HepG2 (cell line): Measurements from ENCODE around the gene PNMA6F. TPM values are rescaled to one million over a fixed set of nuclear protein-coding genes. Genes with fewer than 3 reads are reported as not detected.
A peak's percentile ranks its signal among the peaks of the same experiment; 100 is the strongest.

Experiments used
- ATAC-seq: fragments of 200-7000 bp; cut with Tn5 transposase; 3 replicates; pipeline ENCODE4 v1.9.1; 2020; ENCODE audit warnings: mild to moderate bottlenecking, moderate library complexity
- BruUV-seq: library from RNA; stranded (reverse); fragments of 400-500 nt; replicated peaks from 2 replicates; lab custom pipeline; 2021; lab: Mats Ljungman, UMichigan
- CTCF ChIA-PET: fragments of 300-600 bp; formaldehyde crosslinking; extraction: SDS; loops from one replicate; lab custom pipeline; 2021; ENCODE audit warnings: low total read pairs, inconsistent platforms, low intra/inter-chr PET ratio; lab: Yijun Ruan, JAX
- POLR2A ChIA-PET: fragments of 350-600 bp; sonication (Branson Sonifier 250); formaldehyde crosslinking; loops from one replicate; lab custom pipeline; 2020; ENCODE audit warnings: antibody characterized with exemption, inconsistent platforms; lab: Yijun Ruan, JAX
- DNase-seq: peaks from one replicate; pipeline ENCODE4 v3.0.0-alpha.2; 2015; ENCODE audit warnings: low spot score
- FAIRE-seq: peaks from 3 replicates; lab custom pipeline; 2011; peaks lifted over from hg19 to GRCh38; lab: Jason Lieb, UNC
- H2AFZ ChIP-seq: one replicate; pipeline ENCODE4 v1.6.1; 2011; ENCODE audit warnings: low read length, inconsistent platforms
- H3K27ac ChIP-seq: fragments of 300-600 bp; 3 replicates; pipeline ENCODE4 v1.8.0; 2011; ENCODE audit warnings: mixed run types, mild to moderate bottlenecking, mixed read lengths, low read length, inconsistent platforms; ENCODE audit not compliant: insufficient read depth; ENCODE audit errors: extremely low read length
- H3K27me3 ChIP-seq, 2 experiments: fragments of 200-600 bp in 1 of 2; 2 replicates in 1 of 2; 3 replicates in 1 of 2; pipeline versions ENCODE4 v1.6.0 to v1.8.0; 2011; ENCODE audit warnings: low read length in 2 of 2, mild to moderate bottlenecking in 2 of 2, moderate library complexity in 2 of 2, inconsistent platforms in 1 of 2; ENCODE audit not compliant: insufficient read depth in 2 of 2, control insufficient read depth in 1 of 2
- H3K36me3 ChIP-seq, 2 experiments: fragments of 200-600 bp in 1 of 2; replicated peaks in 1 of 2; 2 replicates in 1 of 2; 3 replicates in 1 of 2; pipeline versions ENCODE4 v1.5.1 to v1.8.0; 2011; ENCODE audit warnings: low read length in 2 of 2, inconsistent platforms in 1 of 2; ENCODE audit not compliant: insufficient read depth in 2 of 2, control insufficient read depth in 1 of 2
- H3K4me1 ChIP-seq: 2 replicates; pipeline ENCODE4 v1.5.1; 2012; ENCODE audit warnings: low read length, inconsistent platforms; ENCODE audit not compliant: insufficient read depth
- H3K4me2 ChIP-seq: 2 replicates; pipeline ENCODE4 v1.6.0; 2011; ENCODE audit warnings: low read depth, low read length, inconsistent platforms
- H3K4me3 ChIP-seq, 3 experiments: fragments of 200-600 bp in 1 of 3; sonication (generic), shearing (Covaris generic) in 1 of 3; replicated peaks in 1 of 3; 2 replicates each; pipeline ENCODE4 v1.5.1; 2011 to 2016; ENCODE audit warnings: low read length in 3 of 3, inconsistent platforms in 2 of 3, low read depth in 2 of 3, mild to moderate bottlenecking in 2 of 3, control low read depth in 1 of 3, mixed read lengths in 1 of 3; ENCODE audit not compliant: insufficient read depth in 1 of 3
- H3K79me2 ChIP-seq: one replicate; pipeline ENCODE4 v1.6.1; 2011; ENCODE audit warnings: low read length, inconsistent platforms; ENCODE audit not compliant: insufficient read depth
- H3K9ac ChIP-seq: 2 replicates; pipeline ENCODE4 v1.6.0; 2011; ENCODE audit warnings: mild to moderate bottlenecking, low read depth, low read length, inconsistent platforms; ENCODE audit not compliant: insufficient read depth
- H3K9me3 ChIP-seq: 2 replicates; pipeline ENCODE4 v1.5.1; 2012; ENCODE audit warnings: mild to moderate bottlenecking, low read length
- H4K20me1 ChIP-seq: 2 replicates; pipeline ENCODE4 v1.6.0; 2011; ENCODE audit warnings: inconsistent platforms, mild to moderate bottlenecking, low read length, moderate library complexity; ENCODE audit not compliant: insufficient read depth
- MAX ChIP-seq: IDR thresholded peaks from 2 replicates; pipeline ENCODE4 v1.6.1; 2012; ENCODE audit warnings: inconsistent platforms
- MLX ChIP-seq: IDR thresholded peaks from 2 replicates; pipeline ENCODE4 v1.6.1; 2016
- MTA3 ChIP-seq: sonication (generic); formaldehyde crosslinking; IDR thresholded peaks from 2 replicates; pipeline ENCODE4 v1.4.0; 2020; ENCODE audit warnings: missing genetic modification reagents
- NFKB2 ChIP-seq: sonication (generic); formaldehyde crosslinking; IDR thresholded peaks from 2 replicates; pipeline ENCODE4 v1.4.0; 2020; ENCODE audit warnings: missing genetic modification reagents, borderline replicate concordance
- NPAS2 ChIP-seq: sonication (generic); formaldehyde crosslinking; IDR thresholded peaks from 2 replicates; pipeline ENCODE4 v1.8.0; 2022; ENCODE audit warnings: mild to moderate bottlenecking, missing genetic modification reagents, borderline replicate concordance
- SRY ChIP-seq: sonication (generic); formaldehyde crosslinking; IDR thresholded peaks from 2 replicates; pipeline ENCODE4 v1.8.0; 2022; ENCODE audit warnings: mild to moderate bottlenecking, missing genetic modification reagents
- TBX3 ChIP-seq: fragments of 450-650 bp; IDR thresholded peaks from 2 replicates; pipeline ENCODE4 v1.6.1; 2017; ENCODE audit warnings: antibody characterized with exemption, mild to moderate bottlenecking, inconsistent platforms, borderline replicate concordance
- THAP11 ChIP-seq: IDR thresholded peaks from 2 replicates; pipeline ENCODE4 v1.6.1; 2016; ENCODE audit warnings: missing biosample characterization, missing genetic modification reagents
- ZMYM4 ChIP-seq: sonication (generic); formaldehyde crosslinking; IDR thresholded peaks from 2 replicates; pipeline ENCODE4 v1.8.1; 2023; ENCODE audit warnings: mild to moderate bottlenecking, missing genetic modification reagents
- ZNF550 ChIP-seq: sonication (generic); formaldehyde crosslinking; IDR thresholded peaks from 2 replicates; pipeline ENCODE4 v1.4.0; 2020; ENCODE audit warnings: mild to moderate bottlenecking, missing genetic modification reagents, borderline replicate concordance
- ZNF687 ChIP-seq: sonication (generic); formaldehyde crosslinking; IDR thresholded peaks from 2 replicates; pipeline ENCODE4 v1.5.1; 2020; ENCODE audit warnings: mild to moderate bottlenecking, missing genetic modification reagents, moderate library complexity
- ZNF724P ChIP-seq: sonication (generic); formaldehyde crosslinking; IDR thresholded peaks from 2 replicates; pipeline ENCODE4 v1.8.0; 2022; ENCODE audit warnings: missing genetic modification reagents, borderline replicate concordance
- ZNF761 ChIP-seq: sonication (generic); formaldehyde crosslinking; conservative IDR thresholded peaks from 2 replicates; pipeline ENCODE4 v1.4.0; 2020; ENCODE audit warnings: mild to moderate bottlenecking, missing genetic modification reagents
- whole genome bisulfite sequencing: methylation state at CpG from one replicate; pipeline ENCODE4 v1.1.6; 2017; ENCODE audit warnings: low lambda C conversion rate; 5-methylcytosine and 5-hydroxymethylcytosine counted together
- in situ Hi-C: cut with HindIII; loops from 2 replicates; pipeline ENCODE4 v1.10.0; 2017; ENCODE audit warnings: low pct_unique_long_range_greater_than_20kb; ENCODE audit not compliant: extremely low pct_ligation_motif_present
- intact Hi-C: fragments of 100-400 bp; cut with micrococcal nuclease; formaldehyde crosslinking; loops from one replicate; pipeline ENCODE4 v1.10.0; 2022; ENCODE audit not compliant: unreplicated experiment
- polyA plus RNA-seq, 8 experiments: library from polyadenylated mRNA; depleted of rRNA in 3 of 8; stranded (reverse) in 7 of 8; unstranded in 1 of 8; fragments of >200 nt; fragmentation: Illumina TruSeq in 4 of 8; extraction: Trizol in 4 of 8; gene quantifications; 2 replicates each; pipeline versions ENCODE4 v1.2.1 to v1.2.3, GENCODE V29; 2011 to 2016; ENCODE audit warnings: low read depth in 4 of 8, missing spikeins in 1 of 8, mixed read lengths in 1 of 8; ENCODE audit not compliant: insufficient read depth in 1 of 8
- total RNA-seq, 5 experiments: library from RNA; depleted of rRNA; stranded (reverse); fragments of >200 nt; fragmentation: Illumina TruSeq; extraction: Trizol; gene quantifications; 2 replicates each; pipeline ENCODE4 v1.2.3, GENCODE V29; 2016; ENCODE audit warnings: low read depth in 1 of 5
- TF ChIP-seq, protein P1 (sequence below): sonication (generic); formaldehyde crosslinking; IDR thresholded peaks from 2 replicates; pipeline ENCODE4 v1.8.1; 2022; ENCODE audit warnings: mild to moderate bottlenecking, missing genetic modification reagents
- TF ChIP-seq, protein P2 (sequence below): sonication (generic); formaldehyde crosslinking; IDR thresholded peaks from 2 replicates; pipeline ENCODE4 v1.4.0; 2020; ENCODE audit warnings: missing genetic modification reagents

Gene PNMA6F
- total and polyA plus RNA-seq, 2 of the 13 experiments (the other 11 are each of a cell fraction or from before 2014, with no cell fraction given), result not detected

DNA sequence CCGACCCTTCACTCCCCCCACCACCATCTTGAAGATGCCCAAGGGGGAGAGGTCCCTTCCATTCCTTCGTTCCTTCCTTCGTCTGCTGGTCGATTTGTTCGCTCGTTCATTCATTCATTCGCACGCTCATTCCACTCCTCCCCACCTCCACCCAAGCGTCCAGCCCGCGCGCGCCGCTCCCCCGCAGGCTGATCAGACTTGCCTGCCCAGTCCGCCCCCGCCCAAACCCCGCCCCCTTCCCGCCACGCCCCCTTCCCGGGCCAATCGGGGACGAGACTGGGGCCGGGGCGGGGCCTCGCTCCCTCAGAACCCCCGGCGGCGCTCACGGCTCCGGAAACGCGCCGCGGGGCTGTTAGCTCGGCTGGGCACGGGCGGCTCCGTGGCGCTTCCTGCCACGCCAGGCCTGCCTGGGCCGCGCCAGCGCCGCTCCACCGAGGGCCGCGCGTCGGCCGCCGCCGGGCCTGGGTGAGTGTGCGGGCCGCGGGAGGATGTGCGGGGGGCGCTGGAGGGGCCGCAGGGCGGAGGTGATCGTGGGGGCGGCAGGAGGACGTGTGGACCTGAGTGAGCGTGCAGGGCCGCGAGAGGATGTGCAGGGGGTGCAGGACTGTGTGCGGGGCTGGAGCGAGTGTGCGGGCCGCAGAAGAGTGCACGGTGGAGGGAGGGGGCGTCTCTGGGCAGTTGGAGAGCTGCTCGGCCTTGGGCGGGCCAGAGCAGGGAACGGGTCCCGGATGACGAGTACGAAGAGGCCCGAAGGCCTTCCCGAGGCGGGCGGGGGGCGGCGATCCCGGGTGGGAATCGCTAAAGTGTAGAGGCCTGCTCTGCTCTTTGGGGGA is 12.5 kb upstream of the PNMA6F start, which contains the start of gene ZNF275:
Gene ZNF275 (plus strand): TSS at position 333 of the 833 bp plus-strand sequence. CDS start 2,527 bp downstream, outside the sequence.
- Histone ChIP-seq H2AFZ (peak within 1 kb of the TSS; percentile 78), H3K9ac (peak within 1 kb of the TSS; percentile 72), H3K27ac (peak within 1 kb of the TSS; percentile 57), H3K4me1 (peaks cover 37% of the 10 kb centered on the region), H3K4me2 (peak within 1 kb of the TSS; percentile 75), H3K27me3 (no peaks in the 10 kb centered on the region), H3K4me3 (peak within 1 kb of the TSS; percentile 69 to 88 (median 76); a peak in 5 of 6 replicates), H3K9me3 (no peaks in the 10 kb centered on the region), H4K20me1 (no peaks in the 10 kb centered on the region), H3K36me3 (0 out of 5 replicates have a peak, but pooled peaks cover 0 to 9% of the 10 kb centered on the region in 2 experiments), H3K79me2 (peaks cover 12% of the 10 kb centered on the region)
- no TSS peak for BruUV-seq
- CTCF ChIA-PET, result no interaction called here
- in situ Hi-C loops, result no loop called here
- intact Hi-C loops, result no loop called here
- DNase-seq (peak; percentile 29), ATAC-seq (peak; percentile 97), FAIRE-seq (no peak)
- 0% methylated on average over 18 of the region's 86 CpGs for WGBS
- POLR2A ChIA-PET, result no interaction called here
- TF ChIP-seq MLX (CRISPR knock-in tag), result no peak
- TF ChIP-seq ZMYM4 (CRISPR knock-in tag), result no peak
- TF ChIP-seq NFKB2, result no peak
- TF ChIP-seq, protein P1, sequence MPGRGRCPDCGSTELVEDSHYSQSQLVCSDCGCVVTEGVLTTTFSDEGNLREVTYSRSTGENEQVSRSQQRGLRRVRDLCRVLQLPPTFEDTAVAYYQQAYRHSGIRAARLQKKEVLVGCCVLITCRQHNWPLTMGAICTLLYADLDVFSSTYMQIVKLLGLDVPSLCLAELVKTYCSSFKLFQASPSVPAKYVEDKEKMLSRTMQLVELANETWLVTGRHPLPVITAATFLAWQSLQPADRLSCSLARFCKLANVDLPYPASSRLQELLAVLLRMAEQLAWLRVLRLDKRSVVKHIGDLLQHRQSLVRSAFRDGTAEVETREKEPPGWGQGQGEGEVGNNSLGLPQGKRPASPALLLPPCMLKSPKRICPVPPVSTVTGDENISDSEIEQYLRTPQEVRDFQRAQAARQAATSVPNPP, result no peak
- TF ChIP-seq, protein P2, sequence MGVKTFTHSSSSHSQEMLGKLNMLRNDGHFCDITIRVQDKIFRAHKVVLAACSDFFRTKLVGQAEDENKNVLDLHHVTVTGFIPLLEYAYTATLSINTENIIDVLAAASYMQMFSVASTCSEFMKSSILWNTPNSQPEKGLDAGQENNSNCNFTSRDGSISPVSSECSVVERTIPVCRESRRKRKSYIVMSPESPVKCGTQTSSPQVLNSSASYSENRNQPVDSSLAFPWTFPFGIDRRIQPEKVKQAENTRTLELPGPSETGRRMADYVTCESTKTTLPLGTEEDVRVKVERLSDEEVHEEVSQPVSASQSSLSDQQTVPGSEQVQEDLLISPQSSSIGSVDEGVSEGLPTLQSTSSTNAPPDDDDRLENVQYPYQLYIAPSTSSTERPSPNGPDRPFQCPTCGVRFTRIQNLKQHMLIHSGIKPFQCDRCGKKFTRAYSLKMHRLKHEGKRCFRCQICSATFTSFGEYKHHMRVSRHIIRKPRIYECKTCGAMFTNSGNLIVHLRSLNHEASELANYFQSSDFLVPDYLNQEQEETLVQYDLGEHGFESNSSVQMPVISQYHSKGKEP (CRISPR knock-in tag), result no peak
- no peak for TF ChIP-seq MTA3 (CRISPR knock-in tag)
- peak; percentile 57 for TF ChIP-seq MAX
- TF ChIP-seq ZNF550 (CRISPR knock-in tag), result no peak
- no peak; the same call in 1 of the 2 replicates for TF ChIP-seq SRY (CRISPR knock-in tag)
- TF ChIP-seq NPAS2 (CRISPR knock-in tag), result no peak
- no peak for TF ChIP-seq THAP11 (CRISPR knock-in tag)
- TF ChIP-seq ZNF724P (CRISPR knock-in tag), result no peak
- TF ChIP-seq ZNF687 (CRISPR knock-in tag), result peak; percentile 34; the same call in 1 of the 2 replicates
- no peak for TF ChIP-seq TBX3
- no peak for TF ChIP-seq ZNF761
